Measurements from ENCODE around the gene PTPRN2.
"Not testable (repeated sequence)": the region's sequence is repeated elsewhere in the genome, so short reads cannot be mapped to it uniquely, and the experiment has no call there.

PTPRN2 gene

GRCh38 chr7:158165711-158166110 is 421.9 kb downstream of the PTPRN2 start:
- DNase-seq (ENCODE audit: low read depth), result no peak
- H3K4me3 ChIP-seq (ENCODE audit: low read length), result no peak overlapping the region
- no peak for TF ChIP-seq CTCF (conservative IDR thresholded peaks at IDR 0.05; ENCODE audit: low read length)

- TF ChIP-seq CTCF (conservative IDR thresholded peaks at IDR 0.05; ENCODE audit: low read length), result no peak
- no peak overlapping the region for H3K4me3 ChIP-seq (ENCODE audit: low read length)
- DNase-seq (ENCODE audit: low read depth), result no peak
Observed at GRCh38 chr7:158164101-158165095, 423.2 kb downstream of the PTPRN2 start.

- H3K4me3 ChIP-seq (ENCODE audit: low read length), result no peak overlapping the region
- no peak for TF ChIP-seq CTCF (conservative IDR thresholded peaks at IDR 0.05; ENCODE audit: low read length)
- no peak for DNase-seq (ENCODE audit: low read depth)
Observed at GRCh38 chr7:158161194-158161593, 426.4 kb downstream of the PTPRN2 start.

GRCh38 chr7:158160199-158160598 is 427.4 kb downstream of the PTPRN2 start:
- no peak overlapping the region for H3K4me3 ChIP-seq (ENCODE audit: low read length)
- no peak for TF ChIP-seq CTCF (conservative IDR thresholded peaks at IDR 0.05; ENCODE audit: low read length)
- DNase-seq (ENCODE audit: low read depth), result no peak

GRCh38 chr7:158157460-158157859 is 430.2 kb downstream of the PTPRN2 start:
- no peak overlapping the region for H3K4me3 ChIP-seq (ENCODE audit: low read length)
- DNase-seq (ENCODE audit: low read depth), result no peak

GRCh38 chr7:158151273-158151672 is 436.4 kb downstream of the PTPRN2 start:
- not testable (repeated sequence) for H3K4me3 ChIP-seq (ENCODE audit: low read length)

More at GRCh38 chr7:158157460-158157859, 430.2 kb downstream of the PTPRN2 start:
- TF ChIP-seq CTCF (conservative IDR thresholded peaks at IDR 0.05; ENCODE audit: low read length), result no peak

GRCh38 chr7:158150234-158150633 is 437.4 kb downstream of the PTPRN2 start:
- DNase-seq (ENCODE audit: low read depth), result no peak
- TF ChIP-seq CTCF (conservative IDR thresholded peaks at IDR 0.05; ENCODE audit: low read length), result no peak
- no peak overlapping the region for H3K4me3 ChIP-seq (ENCODE audit: low read length)

More at GRCh38 chr7:158151273-158151672, 436.4 kb downstream of the PTPRN2 start:
- peak; percentile 15 for DNase-seq (ENCODE audit: low read depth)

GRCh38 chr7:158147431-158147830 is 440.2 kb downstream of the PTPRN2 start:
- DNase-seq (ENCODE audit: low read depth); H3K4me3 ChIP-seq (ENCODE audit: low read length): not testable (repeated sequence)

Measured in AG10803 (cell line).